ENCODE measurements around the gene OSM. TPM values are rescaled to one million over a fixed set of nuclear protein-coding genes. Genes with fewer than 3 reads are reported as not detected.

Gene OSM
- total RNA-seq, 1 experiment from 2014 or later: not detected

- DNase-seq (ENCODE audit: low read depth, low spot score) (no peak), ATAC-seq (peak; percentile 46)
- Histone ChIP-seq H3K9me2 (ENCODE audit: insufficient read depth) (no peaks in the 10 kb centered on the region), H3K79me2 (ENCODE audit: insufficient read depth, low read length) (no peaks in the 10 kb centered on the region), H2AFZ (ENCODE audit: low read depth, low read length, poor library complexity, severe bottlenecking) (peak overlapping the region; percentile 83), H3K4me2 (ENCODE audit: low read length) (0 out of 2 replicates have a peak overlapping the region, but pooled peaks have one; percentile 18), H3K4me3 (replicated peaks in 1 of 2; ENCODE audit: low read depth in 1 of 2, low read length in 2 of 2) (no peak overlapping the region), H3K27ac (ENCODE audit: low read depth, low read length) (no peak overlapping the region), H3K27me3 (ENCODE audit: insufficient read depth, low read length) (no peaks in the 10 kb centered on the region), H4K20me1 (ENCODE audit: insufficient read depth) (no peaks in the 10 kb centered on the region), H3K4me1 (ENCODE audit: control insufficient read depth in 1 of 2, insufficient read depth in 2 of 2, low read length in 2 of 2) (peaks cover 26 to 83% of the 10 kb centered on the region in 2 experiments), H3K36me3 (ENCODE audit: control insufficient read depth in 1 of 2, insufficient read depth in 2 of 2, low read length in 2 of 2) (no peaks in the 10 kb centered on the region), H3K9me3 (ENCODE audit: control insufficient read depth in 1 of 2, insufficient read depth in 1 of 2, low read depth in 1 of 2, low read length in 2 of 2) (no peaks in the 10 kb centered on the region), H3K9ac (ENCODE audit: low read length) (no peak overlapping the region)
- CTCF ChIA-PET: no interaction called here
- POLR2A ChIA-PET: no interaction called here
- TF ChIP-seq TCF7L2 (IDR thresholded peaks at IDR 0.05; ENCODE audit: borderline replicate concordance, extremely low read depth, insufficient read depth, insufficient read length): no peak
- TF ChIP-seq MAX (IDR thresholded peaks at IDR 0.05): no peak
- TF ChIP-seq CTCF (IDR thresholded peaks at IDR 0.05 in 2 of 3, conservative IDR thresholded peaks at IDR 0.05 in 1 of 3; ENCODE audit: borderline replicate concordance in 1 of 3, insufficient read depth in 1 of 3, low read depth in 2 of 3, low read length in 2 of 3): peak in 2 of 3 experiments; percentile 42 to 43; a peak in 4 of 6 replicates
- TF ChIP-seq ZBTB33 (IDR thresholded peaks at IDR 0.05; ENCODE audit: extremely low read depth, insufficient replicate concordance, low read length): no peak
- TF ChIP-seq ATF3 (IDR thresholded peaks at IDR 0.05): no peak
- no peak for TF ChIP-seq EZH2phosphoT487 (IDR thresholded peaks at IDR 0.05; ENCODE audit: borderline replicate concordance)
- no TSS peak for BruUV-seq (replicated peaks)
- intact Hi-C loops (cut with micrococcal nuclease): no loop called here
- RAD21 ChIA-PET (ENCODE audit: low non-redundant PET in 1 of 2, low total read pairs in 2 of 2, uncharacterized antibody in 2 of 2, unreplicated experiment in 2 of 2): no interaction called here
These were observed 47.5 kb downstream of the OSM start for GRCh38 chr22:30219049-30219654.

Measured in HCT116 (cell line).